Osteocyte (in vitro differentiated cells): ENCODE results near the gene AKT2. TPM values are rescaled to one million over a fixed set of nuclear protein-coding genes. Genes with fewer than 3 reads are reported as not detected.

Experiments
- DNase-seq: peaks from one replicate; pipeline ENCODE4 v3.0.0; 2021; ENCODE audit warnings: mixed read lengths; ENCODE audit not compliant: unreplicated experiment; ENCODE audit errors: extremely low spot score
- H3K27ac Mint-ChIP-seq: one replicate; pipeline ENCODE4 v1.8.0; 2021; ENCODE audit warnings: mild to moderate bottlenecking, mixed read lengths; ENCODE audit not compliant: unreplicated experiment
- H3K27me3 Mint-ChIP-seq: one replicate; pipeline ENCODE4 v1.8.0; 2021; ENCODE audit warnings: mixed read lengths; ENCODE audit not compliant: unreplicated experiment
- H3K36me3 Mint-ChIP-seq: one replicate; pipeline ENCODE4 v1.8.0; 2021; ENCODE audit warnings: mixed read lengths; ENCODE audit not compliant: unreplicated experiment
- H3K4me1 Mint-ChIP-seq: one replicate; pipeline ENCODE4 v1.8.0; 2021; ENCODE audit warnings: mixed read lengths; ENCODE audit not compliant: unreplicated experiment
- H3K4me3 Mint-ChIP-seq: one replicate; pipeline ENCODE4 v1.8.0; 2021; ENCODE audit warnings: mild to moderate bottlenecking, moderate library complexity, mixed read lengths; ENCODE audit not compliant: unreplicated experiment
- H3K9me3 Mint-ChIP-seq: one replicate; pipeline ENCODE4 v1.8.0; 2021; ENCODE audit warnings: mixed read lengths; ENCODE audit not compliant: unreplicated experiment
- CTCF ChIP-seq: fragments of 200-600 bp; sonication (generic); IDR thresholded peaks from 2 replicates; pipeline ENCODE4 v1.5.0; 2021; ENCODE audit warnings: antibody characterized with exemption, mild to moderate bottlenecking, moderate library complexity
- total RNA-seq: library from RNA; stranded (reverse); gene quantifications from 2 replicates; pipeline ENCODE4 v1.2.1, GENCODE V29; 2021

The AKT2 gene
- total RNA-seq, 1 donor from 2014 or later: 152 TPM

GRCh38 chr19:40282920-40283319, 2.2 kb downstream of the AKT2 start:
- no peaks in the 10 kb centered on the region for H3K36me3 Mint-ChIP-seq
- DNase-seq: no peak
- peak overlapping the region; percentile 28 for H3K27ac Mint-ChIP-seq
- no peak for TF ChIP-seq CTCF
- no peaks in the 10 kb centered on the region for H3K9me3 Mint-ChIP-seq
- H3K4me3 Mint-ChIP-seq: peak overlapping the region; percentile 22
- peaks cover 45% of the 10 kb centered on the region for H3K4me1 Mint-ChIP-seq
- H3K27me3 Mint-ChIP-seq: no peaks in the 10 kb centered on the region

GRCh38 chr19:40282209-40282580, 3.0 kb downstream of the AKT2 start:
- Mint-ChIP-seq H3K27me3 (no peaks in the 10 kb centered on the region), H3K4me3 (no peak overlapping the region), H3K9me3 (no peaks in the 10 kb centered on the region), H3K27ac (no peak overlapping the region), H3K4me1 (peaks cover 50% of the 10 kb centered on the region), H3K36me3 (no peaks in the 10 kb centered on the region)
- TF ChIP-seq CTCF: no peak
- DNase-seq: no peak

GRCh38 chr19:40281381-40282208, 3.5 kb downstream of the AKT2 start:
- peaks cover 50% of the 10 kb centered on the region for H3K4me1 Mint-ChIP-seq

GRCh38 chr19:40280608-40281221, 4.4 kb downstream of the AKT2 start:
- peaks cover 48% of the 10 kb centered on the region for H3K4me1 Mint-ChIP-seq
- H3K9me3 Mint-ChIP-seq: no peaks in the 10 kb centered on the region
- no peak for TF ChIP-seq CTCF
- no peak overlapping the region for H3K4me3 Mint-ChIP-seq
- no peaks in the 10 kb centered on the region for H3K36me3 Mint-ChIP-seq
- no peak for DNase-seq
- peak overlapping the region; percentile 63 for H3K27ac Mint-ChIP-seq
- no peaks in the 10 kb centered on the region for H3K27me3 Mint-ChIP-seq

More at GRCh38 chr19:40281381-40282208, 3.5 kb downstream of the AKT2 start:
- no peak for DNase-seq
- no peaks in the 10 kb centered on the region for H3K36me3 Mint-ChIP-seq
- H3K27me3 Mint-ChIP-seq: no peaks in the 10 kb centered on the region
- H3K9me3 Mint-ChIP-seq: no peaks in the 10 kb centered on the region
- H3K27ac Mint-ChIP-seq: peak overlapping the region; percentile 50
- H3K4me3 Mint-ChIP-seq: no peak overlapping the region
- TF ChIP-seq CTCF: no peak
